K562 (cell line): ENCODE data around the gene PDE11A. TPM values are rescaled to one million over a fixed set of nuclear protein-coding genes. Genes with fewer than 3 reads are reported as not detected.

ENCODE experiments used
- BMI1 ChIP-seq: fragments of 150-350 bp; IDR thresholded peaks from 2 replicates; pipeline ENCODE4 v1.6.1; 2014; ENCODE audit warnings: low read length
- BRF2 ChIP-seq: IDR thresholded peaks from 3 replicates; pipeline ENCODE4 v1.6.1; 2011; ENCODE audit warnings: borderline replicate concordance, mild to moderate bottlenecking; ENCODE audit not compliant: insufficient read length, insufficient read depth
- CTBP1 ChIP-seq: fragments of 450-650 bp; IDR thresholded peaks from 2 replicates; pipeline ENCODE4 v1.6.1; 2016; ENCODE audit warnings: borderline replicate concordance
- EP400 ChIP-seq: fragments of 450-650 bp; IDR thresholded peaks from 2 replicates; pipeline ENCODE4 v1.6.1; 2017; ENCODE audit warnings: antibody characterized with exemption, mild to moderate bottlenecking, moderate library complexity
- IRF9 ChIP-seq: fragments of 450-650 bp; IDR thresholded peaks from 2 replicates; pipeline ENCODE4 v1.6.1; 2016; ENCODE audit warnings: missing biosample characterization, missing genetic modification characterization
- STAT6 ChIP-seq: sonication (generic); formaldehyde crosslinking; IDR thresholded peaks from 2 replicates; pipeline ENCODE4 v1.8.1; 2023; ENCODE audit warnings: mild to moderate bottlenecking, missing genetic modification reagents
- polyA plus RNA-seq, 8 experiments: library from polyadenylated mRNA; depleted of rRNA in 4 of 8; stranded (reverse) in 5 of 8; unstranded in 3 of 8; fragments of >200 nt; fragmentation: Nextera tagmentation in 2 of 8; fragmentation: Illumina TruSeq in 1 of 8; extraction: Ambion mirVana in 2 of 8; extraction: Trizol in 1 of 8; gene quantifications; 2 replicates each; pipeline versions ENCODE4 v1.2.1 to v1.2.3, GENCODE V29; 2011 to 2014; ENCODE audit warnings: inconsistent platforms in 1 of 8, missing spikeins in 1 of 8
- total RNA-seq, 7 experiments: library from RNA; depleted of rRNA in 6 of 7; stranded (reverse); fragments of >200 nt in 6 of 7; fragmentation: Illumina TruSeq in 2 of 7; extraction: Trizol in 2 of 7; gene quantifications; 2 replicates each; pipeline versions ENCODE4 v1.2.1 to v1.2.3, GENCODE V29; 2011 to 2021; ENCODE audit warnings: low replicate concordance in 1 of 7
- TF ChIP-seq, protein P1 (sequence below): sonication (generic); formaldehyde crosslinking; IDR thresholded peaks from 2 replicates; pipeline ENCODE4 v1.8.1; 2023; ENCODE audit warnings: mild to moderate bottlenecking, missing genetic modification reagents, moderate library complexity
- TF ChIP-seq, protein P2 (sequence below): fragments of 450-650 bp; IDR thresholded peaks from 2 replicates; pipeline ENCODE4 v1.6.1; 2018; ENCODE audit not compliant: partially characterized antibody
- TF ChIP-seq, protein P3 (sequence below), 2 experiments: IDR thresholded peaks; 2 replicates each; pipeline ENCODE4 v1.6.1; 2011; ENCODE audit warnings: borderline replicate concordance in 1 of 2, control low read depth in 1 of 2, low read depth in 1 of 2, low read length in 1 of 2, mild to moderate bottlenecking in 1 of 2, mixed read lengths in 1 of 2, moderate library complexity in 1 of 2; ENCODE audit not compliant: insufficient read depth in 1 of 2, insufficient read length in 1 of 2, poor library complexity in 1 of 2, severe bottlenecking in 1 of 2; ENCODE audit errors: extremely low read depth in 1 of 2
- TF ChIP-seq, protein P4 (sequence below): IDR thresholded peaks from 2 replicates; pipeline ENCODE4 v1.6.1; 2012; ENCODE audit warnings: low read depth, low read length, improper control_type of control experiment, borderline replicate concordance

PDE11A gene
- total and polyA plus RNA-seq, 9 of the 15 experiments (the other 6 are each of a cell fraction or from before 2014, with no cell fraction given) = 3.2 to 22.1 (median 5.7) TPM

GRCh38 chr2:177763531-177764265, 308.9 kb downstream of the PDE11A start (continued):
- TF ChIP-seq STAT6 (CRISPR knock-in tag) = 0 out of 2 replicates have a peak, but pooled peaks have one; percentile 23
- TF ChIP-seq, protein P1, sequence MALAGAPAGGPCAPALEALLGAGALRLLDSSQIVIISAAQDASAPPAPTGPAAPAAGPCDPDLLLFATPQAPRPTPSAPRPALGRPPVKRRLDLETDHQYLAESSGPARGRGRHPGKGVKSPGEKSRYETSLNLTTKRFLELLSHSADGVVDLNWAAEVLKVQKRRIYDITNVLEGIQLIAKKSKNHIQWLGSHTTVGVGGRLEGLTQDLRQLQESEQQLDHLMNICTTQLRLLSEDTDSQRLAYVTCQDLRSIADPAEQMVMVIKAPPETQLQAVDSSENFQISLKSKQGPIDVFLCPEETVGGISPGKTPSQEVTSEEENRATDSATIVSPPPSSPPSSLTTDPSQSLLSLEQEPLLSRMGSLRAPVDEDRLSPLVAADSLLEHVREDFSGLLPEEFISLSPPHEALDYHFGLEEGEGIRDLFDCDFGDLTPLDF = peak; percentile 42; the same call in 1 of the 2 replicates
- 0 out of 2 replicates have a peak, but pooled peaks have one; percentile 30 for TF ChIP-seq BMI1
- TF ChIP-seq EP400 = no peak
- no peak for TF ChIP-seq BRF2
- peak; percentile 35; the same call in 1 of the 2 replicates for TF ChIP-seq CTBP1
- TF ChIP-seq, protein P2, sequence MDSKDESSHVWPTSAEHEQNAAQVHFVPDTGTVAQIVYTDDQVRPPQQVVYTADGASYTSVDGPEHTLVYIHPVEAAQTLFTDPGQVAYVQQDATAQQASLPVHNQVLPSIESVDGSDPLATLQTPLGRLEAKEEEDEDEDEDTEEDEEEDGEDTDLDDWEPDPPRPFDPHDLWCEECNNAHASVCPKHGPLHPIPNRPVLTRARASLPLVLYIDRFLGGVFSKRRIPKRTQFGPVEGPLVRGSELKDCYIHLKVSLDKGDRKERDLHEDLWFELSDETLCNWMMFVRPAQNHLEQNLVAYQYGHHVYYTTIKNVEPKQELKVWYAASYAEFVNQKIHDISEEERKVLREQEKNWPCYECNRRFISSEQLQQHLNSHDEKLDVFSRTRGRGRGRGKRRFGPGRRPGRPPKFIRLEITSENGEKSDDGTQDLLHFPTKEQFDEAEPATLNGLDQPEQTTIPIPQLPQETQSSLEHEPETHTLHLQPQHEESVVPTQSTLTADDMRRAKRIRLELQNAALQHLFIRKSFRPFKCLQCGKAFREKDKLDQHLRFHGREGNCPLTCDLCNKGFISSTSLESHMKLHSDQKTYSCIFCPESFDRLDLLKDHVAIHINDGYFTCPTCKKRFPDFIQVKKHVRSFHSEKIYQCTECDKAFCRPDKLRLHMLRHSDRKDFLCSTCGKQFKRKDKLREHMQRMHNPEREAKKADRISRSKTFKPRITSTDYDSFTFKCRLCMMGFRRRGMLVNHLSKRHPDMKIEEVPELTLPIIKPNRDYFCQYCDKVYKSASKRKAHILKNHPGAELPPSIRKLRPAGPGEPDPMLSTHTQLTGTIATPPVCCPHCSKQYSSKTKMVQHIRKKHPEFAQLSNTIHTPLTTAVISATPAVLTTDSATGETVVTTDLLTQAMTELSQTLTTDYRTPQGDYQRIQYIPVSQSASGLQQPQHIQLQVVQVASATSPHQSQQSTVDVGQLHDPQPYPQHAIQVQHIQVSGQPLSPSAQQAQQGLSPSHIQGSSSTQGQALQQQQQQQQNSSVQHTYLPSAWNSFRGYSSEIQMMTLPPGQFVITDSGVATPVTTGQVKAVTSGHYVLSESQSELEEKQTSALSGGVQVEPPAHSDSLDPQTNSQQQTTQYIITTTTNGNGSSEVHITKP = peak; percentile 66
- TF ChIP-seq, protein P3, sequence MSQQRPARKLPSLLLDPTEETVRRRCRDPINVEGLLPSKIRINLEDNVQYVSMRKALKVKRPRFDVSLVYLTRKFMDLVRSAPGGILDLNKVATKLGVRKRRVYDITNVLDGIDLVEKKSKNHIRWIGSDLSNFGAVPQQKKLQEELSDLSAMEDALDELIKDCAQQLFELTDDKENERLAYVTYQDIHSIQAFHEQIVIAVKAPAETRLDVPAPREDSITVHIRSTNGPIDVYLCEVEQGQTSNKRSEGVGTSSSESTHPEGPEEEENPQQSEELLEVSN (IDR thresholded peaks at IDR 0.05; ENCODE audit: borderline replicate concordance in 1 of 2, extremely low read depth in 1 of 2, insufficient read depth in 1 of 2, insufficient read length in 1 of 2, low read depth in 1 of 2, low read length in 1 of 2, poor library complexity in 1 of 2, severe bottlenecking in 1 of 2) = peak; percentile 36 to 83
- TF ChIP-seq, protein P4, sequence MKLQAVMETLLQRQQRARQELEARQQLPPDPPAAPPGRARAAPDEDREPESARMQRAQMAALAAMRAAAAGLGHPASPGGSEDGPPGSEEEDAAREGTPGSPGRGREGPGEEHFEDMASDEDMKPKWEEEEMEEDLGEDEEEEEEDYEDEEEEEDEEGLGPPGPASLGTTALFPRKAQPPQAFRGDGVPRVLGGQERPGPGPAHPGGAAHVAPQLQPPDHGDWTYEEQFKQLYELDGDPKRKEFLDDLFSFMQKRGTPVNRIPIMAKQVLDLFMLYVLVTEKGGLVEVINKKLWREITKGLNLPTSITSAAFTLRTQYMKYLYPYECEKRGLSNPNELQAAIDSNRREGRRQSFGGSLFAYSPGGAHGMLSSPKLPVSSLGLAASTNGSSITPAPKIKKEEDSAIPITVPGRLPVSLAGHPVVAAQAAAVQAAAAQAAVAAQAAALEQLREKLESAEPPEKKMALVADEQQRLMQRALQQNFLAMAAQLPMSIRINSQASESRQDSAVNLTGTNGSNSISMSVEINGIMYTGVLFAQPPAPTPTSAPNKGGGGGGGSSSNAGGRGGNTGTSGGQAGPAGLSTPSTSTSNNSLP = no peak
- TF ChIP-seq IRF9 (tag) = no peak
